DMS79 treated with DMSO at 0.1 percent for 48 hours (cell line): ENCODE measurements around the gene KRTAP10-4.
"Not testable (repeated sequence)": the region's sequence is repeated elsewhere in the genome, so short reads cannot be mapped to it uniquely, and the experiment has no call there.

ENCODE experiments used
- DNase-seq: peaks from one replicate; lab custom pipeline; 2025; lab: John Stamatoyannopoulos, UW

Gene KRTAP10-4

GRCh38 chr21:44557491-44558328 lies 15.8 kb upstream of the KRTAP10-4 start:
- no peak for DNase-seq

- DNase-seq = not testable (repeated sequence)
These were observed 15.2 kb upstream of the KRTAP10-4 start for GRCh38 chr21:44558329-44558675.

GRCh38 chr21:44558695-44559094 lies 14.8 kb upstream of the KRTAP10-4 start, which contains the start of gene KRTAP10-3:
Gene KRTAP10-3 (minus strand): TSS chr21:44558795. CDS start chr21:44558715, 80 bp downstream.
- no peak for DNase-seq

- DNase-seq = no peak
These were observed 9.4 kb upstream of the KRTAP10-4 start for GRCh38 chr21:44564099-44564498.

- no peak for DNase-seq
These were observed 8.5 kb upstream of the KRTAP10-4 start for GRCh38 chr21:44564886-44565598.

GRCh38 chr21:44566403-44566802 lies 7.1 kb upstream of the KRTAP10-4 start:
- no peak for DNase-seq

- no peak for DNase-seq
These were observed 5.9 kb upstream of the KRTAP10-4 start for GRCh38 chr21:44567481-44568171.

GRCh38 chr21:44568261-44568660 lies 5.3 kb upstream of the KRTAP10-4 start:
- no peak for DNase-seq

GRCh38 chr21:44568667-44569556 lies 4.6 kb upstream of the KRTAP10-4 start:
- DNase-seq = no peak

- DNase-seq = no peak
These were observed 3.5 kb upstream of the KRTAP10-4 start for GRCh38 chr21:44569861-44570517.

- no peak for DNase-seq
These were observed 2.2 kb upstream of the KRTAP10-4 start for GRCh38 chr21:44571296-44571695.

GRCh38 chr21:44571844-44572782 lies 1.4 kb upstream of the KRTAP10-4 start:
- no peak for DNase-seq

GRCh38 chr21:44572959-44573583 lies 458 bp upstream of the KRTAP10-4 start:
- DNase-seq = no peak

- DNase-seq = no peak
These were observed 1.2 kb downstream of the KRTAP10-4 start for GRCh38 chr21:44574457-44575306.

- DNase-seq = no peak
These were observed 1.9 kb downstream of the KRTAP10-4 start for GRCh38 chr21:44575307-44576024.

GRCh38 chr21:44576025-44576420 lies 2.5 kb downstream of the KRTAP10-4 start:
- no peak for DNase-seq

- no peak for DNase-seq
These were observed 5.0 kb downstream of the KRTAP10-4 start for GRCh38 chr21:44578371-44579055.
